Karpas-422 (cell line): Measurements from ENCODE around the gene IVD. TPM values are rescaled to one million over a fixed set of nuclear protein-coding genes. Genes with fewer than 3 reads are reported as not detected.

Source experiments
- DNase-seq: peaks from one replicate; pipeline ENCODE4 v3.0.0-alpha.2; 2015
- H2AFZ ChIP-seq: fragments of 200-600 bp; sonication (generic); 2 replicates; pipeline ENCODE4 v1.6.1; 2014; ENCODE audit warnings: antibody characterized with exemption, low read length, mixed read lengths
- H3K27ac ChIP-seq: fragments of 200-600 bp; sonication (generic); 2 replicates; pipeline ENCODE4 v1.5.1; 2014; ENCODE audit warnings: mild to moderate bottlenecking, low read length, moderate library complexity
- H3K27me3 ChIP-seq: fragments of 200-600 bp; sonication (generic); 2 replicates; pipeline ENCODE4 v1.6.1; 2014; ENCODE audit warnings: low read length, mixed read lengths
- H3K36me3 ChIP-seq: fragments of 200-600 bp; sonication (generic); 2 replicates; pipeline ENCODE4 v1.6.1; 2014; ENCODE audit warnings: low read length, mixed read lengths; ENCODE audit not compliant: insufficient read depth
- H3K4me1 ChIP-seq: fragments of 200-600 bp; sonication (generic); 2 replicates; pipeline ENCODE4 v1.6.1; 2014; ENCODE audit warnings: mild to moderate bottlenecking, low read length, mixed read lengths
- H3K4me2 ChIP-seq: fragments of 200-600 bp; sonication (generic); 2 replicates; pipeline ENCODE4 v1.6.1; 2014; ENCODE audit warnings: low read length, low read depth, mild to moderate bottlenecking; ENCODE audit not compliant: poor library complexity, severe bottlenecking
- H3K4me3 ChIP-seq: fragments of 200-600 bp; sonication (generic); 2 replicates; pipeline ENCODE4 v1.5.1; 2014; ENCODE audit warnings: mild to moderate bottlenecking, antibody characterized with exemption, low read length, mixed read lengths
- H3K79me2 ChIP-seq: fragments of 200-600 bp; sonication (generic); 2 replicates; pipeline ENCODE4 v1.6.1; 2014; ENCODE audit warnings: mild to moderate bottlenecking, low read length, mixed read lengths
- H3K9ac ChIP-seq: fragments of 200-600 bp; sonication (generic); 2 replicates; pipeline ENCODE4 v1.6.0; 2014; ENCODE audit warnings: low read length
- H3K9me2 ChIP-seq: fragments of 200-600 bp; sonication (generic), shearing (Covaris generic); replicated peaks from 2 replicates; pipeline ENCODE4 v1.6.0; 2014; ENCODE audit warnings: mild to moderate bottlenecking, low read length, moderate library complexity; ENCODE audit not compliant: insufficient read depth
- H3K9me3 ChIP-seq: fragments of 300-700, 200-600 bp; sonication (generic); 2 replicates; pipeline ENCODE4 v1.6.1; 2014; ENCODE audit warnings: low read length, mixed read lengths
- H4K20me1 ChIP-seq: fragments of 200-600 bp; sonication (generic); 2 replicates; pipeline ENCODE4 v1.6.1; 2014; ENCODE audit warnings: mild to moderate bottlenecking, antibody characterized with exemption, low read length, low read depth; ENCODE audit not compliant: insufficient read depth
- total RNA-seq: library from RNA; depleted of rRNA; stranded (reverse); fragments of >200 nt; shearing (Covaris generic); gene quantifications from 2 replicates; pipeline ENCODE4 v1.2.3, GENCODE V29; 2014; ENCODE audit warnings: low replicate concordance; rRNA removed

Gene IVD
- 38.1 and 56.4 TPM in 2 replicates for total RNA-seq

- H3K9me2 ChIP-seq, result no peaks in the 10 kb centered on the region
- H3K4me3 ChIP-seq, result peak within 1 kb of the TSS; percentile 77
- H3K4me2 ChIP-seq, result peak within 1 kb of the TSS; percentile 86
- H3K27me3 ChIP-seq, result no peaks in the 10 kb centered on the region
- DNase-seq, result peak; percentile 97
- H3K27ac ChIP-seq, result peak within 1 kb of the TSS; percentile 59
- H3K9me3 ChIP-seq, result no peaks in the 10 kb centered on the region
- H4K20me1 ChIP-seq, result no peaks in the 10 kb centered on the region
- H3K36me3 ChIP-seq, result peaks cover 19% of the 10 kb centered on the region; the same call in 1 of the 2 replicates
- peak within 1 kb of the TSS; percentile 89 for H3K9ac ChIP-seq
- peak within 1 kb of the TSS; percentile 75 for H2AFZ ChIP-seq
- H3K79me2 ChIP-seq, result peaks cover 29% of the 10 kb centered on the region
- peaks cover 26% of the 10 kb centered on the region for H3K4me1 ChIP-seq
Observed at GRCh38 chr15:40405501-40406381, at the start of gene IVD. Gene IVD (plus strand): TSS chr15:40405795. CDS start chr15:40405828, 33 bp downstream.

GRCh38 chr15:40355976-40356585 lies 49.5 kb upstream of the IVD start:
- Histone ChIP-seq H3K36me3 (no peaks in the 10 kb centered on the region), H3K27me3 (no peaks in the 10 kb centered on the region), H3K9me3 (no peaks in the 10 kb centered on the region), H3K4me2 (no peak overlapping the region), H3K9ac (no peak overlapping the region), H4K20me1 (no peaks in the 10 kb centered on the region), H3K4me1 (peaks cover 15% of the 10 kb centered on the region), H3K79me2 (no peaks in the 10 kb centered on the region), H2AFZ (no peak overlapping the region), H3K9me2 (no peaks in the 10 kb centered on the region), H3K4me3 (no peak overlapping the region), H3K27ac (no peak overlapping the region)
- DNase-seq, result no peak

- peak overlapping the region; percentile 79 for H3K4me2 ChIP-seq
- H3K27ac ChIP-seq, result no peak overlapping the region
- no peak for DNase-seq
- no peaks in the 10 kb centered on the region for H3K79me2 ChIP-seq
- H3K4me3 ChIP-seq, result peak overlapping the region; percentile 72
- H4K20me1 ChIP-seq, result no peaks in the 10 kb centered on the region; the same call in 1 of the 2 replicates
- H3K36me3 ChIP-seq, result no peaks in the 10 kb centered on the region
- H3K4me1 ChIP-seq, result peaks cover 15% of the 10 kb centered on the region
- no peaks in the 10 kb centered on the region for H3K27me3 ChIP-seq
- no peaks in the 10 kb centered on the region for H3K9me2 ChIP-seq
- no peak overlapping the region for H2AFZ ChIP-seq
- no peaks in the 10 kb centered on the region for H3K9me3 ChIP-seq
- H3K9ac ChIP-seq, result no peak overlapping the region
Observed at GRCh38 chr15:40357246-40357645, 48.3 kb upstream of the IVD start.

GRCh38 chr15:40357723-40358470 lies 47.7 kb upstream of the IVD start, which contains the start of gene DISP2:
Gene DISP2 (plus strand): TSS chr15:40358219. CDS start chr15:40358322, 103 bp downstream.
- Histone ChIP-seq H3K4me1 (peaks cover 15% of the 10 kb centered on the region), H3K27me3 (no peaks in the 10 kb centered on the region), H3K9ac (peak within 1 kb of the TSS; percentile 63), H3K4me2 (peak within 1 kb of the TSS; percentile 79), H2AFZ (peak within 1 kb of the TSS; percentile 72), H3K79me2 (no peaks in the 10 kb centered on the region), H3K4me3 (peak within 1 kb of the TSS; percentile 72), H4K20me1 (no peaks in the 10 kb centered on the region; the same call in 1 of the 2 replicates), H3K36me3 (no peaks in the 10 kb centered on the region), H3K9me2 (no peaks in the 10 kb centered on the region), H3K9me3 (no peaks in the 10 kb centered on the region), H3K27ac (no peak within 1 kb of the TSS)
- peak; percentile 95 for DNase-seq

GRCh38 chr15:40358471-40359353 lies 46.9 kb upstream of the IVD start:
- Histone ChIP-seq H4K20me1 (no peaks in the 10 kb centered on the region; the same call in 1 of the 2 replicates), H3K9ac (peak overlapping the region; percentile 57), H3K9me2 (no peaks in the 10 kb centered on the region), H3K27me3 (no peaks in the 10 kb centered on the region), H3K4me2 (peak overlapping the region; percentile 79), H3K4me1 (peaks cover 15% of the 10 kb centered on the region), H3K79me2 (no peaks in the 10 kb centered on the region), H2AFZ (no peak overlapping the region), H3K36me3 (no peaks in the 10 kb centered on the region), H3K4me3 (peak overlapping the region; percentile 72), H3K27ac (no peak overlapping the region), H3K9me3 (no peaks in the 10 kb centered on the region)
- peak; percentile 78 for DNase-seq

- H3K27ac ChIP-seq, result no peak overlapping the region
Observed at GRCh38 chr15:40360015-40360414, 45.6 kb upstream of the IVD start.

GRCh38 chr15:40361640-40362039 lies 44.0 kb upstream of the IVD start:
- H2AFZ ChIP-seq, result no peak overlapping the region
- no peak overlapping the region for H3K9ac ChIP-seq
- no peak overlapping the region for H3K27ac ChIP-seq
- H3K9me3 ChIP-seq, result no peaks in the 10 kb centered on the region
- H3K27me3 ChIP-seq, result no peaks in the 10 kb centered on the region
- no peak overlapping the region for H3K4me3 ChIP-seq
- peaks cover 3% of the 10 kb centered on the region; the same call in 1 of the 2 replicates for H4K20me1 ChIP-seq
- H3K4me1 ChIP-seq, result peaks cover 15% of the 10 kb centered on the region
- DNase-seq, result no peak
- no peaks in the 10 kb centered on the region for H3K36me3 ChIP-seq
- no peak overlapping the region for H3K4me2 ChIP-seq
- H3K79me2 ChIP-seq, result no peaks in the 10 kb centered on the region
- no peaks in the 10 kb centered on the region for H3K9me2 ChIP-seq

More at GRCh38 chr15:40360015-40360414, 45.6 kb upstream of the IVD start:
- H3K27me3 ChIP-seq, result no peaks in the 10 kb centered on the region
- H3K79me2 ChIP-seq, result no peaks in the 10 kb centered on the region
- no peaks in the 10 kb centered on the region for H3K36me3 ChIP-seq
- no peak for DNase-seq
- H3K9ac ChIP-seq, result no peak overlapping the region
- H3K4me1 ChIP-seq, result peaks cover 15% of the 10 kb centered on the region
- no peaks in the 10 kb centered on the region for H3K9me2 ChIP-seq
- H3K9me3 ChIP-seq, result no peaks in the 10 kb centered on the region
- no peak overlapping the region for H3K4me3 ChIP-seq
- no peak overlapping the region for H3K4me2 ChIP-seq
- H2AFZ ChIP-seq, result no peak overlapping the region
- no peaks in the 10 kb centered on the region; the same call in 1 of the 2 replicates for H4K20me1 ChIP-seq
